Measurements from ENCODE around the gene ASTN2.

Gene ASTN2

GRCh38 chr9:116549061-116549664 lies 865.7 kb downstream of the ASTN2 start:
- no peaks in the 10 kb centered on the region for H3K36me3 ChIP-seq (ENCODE audit: control insufficient read depth, low read length)
- H3F3A ChIP-seq (ENCODE audit: control insufficient read depth, insufficient read depth): no peaks in the 10 kb centered on the region
- H3K4me1 ChIP-seq (ENCODE audit: control insufficient read depth, low read length): no peaks in the 10 kb centered on the region
- H3K27ac ChIP-seq (ENCODE audit: low read depth, low read length): no peak overlapping the region
- no peaks in the 10 kb centered on the region for H4K20me1 ChIP-seq (ENCODE audit: control insufficient read depth, insufficient read depth, low read depth, low read length)
- TF ChIP-seq, protein P1, sequence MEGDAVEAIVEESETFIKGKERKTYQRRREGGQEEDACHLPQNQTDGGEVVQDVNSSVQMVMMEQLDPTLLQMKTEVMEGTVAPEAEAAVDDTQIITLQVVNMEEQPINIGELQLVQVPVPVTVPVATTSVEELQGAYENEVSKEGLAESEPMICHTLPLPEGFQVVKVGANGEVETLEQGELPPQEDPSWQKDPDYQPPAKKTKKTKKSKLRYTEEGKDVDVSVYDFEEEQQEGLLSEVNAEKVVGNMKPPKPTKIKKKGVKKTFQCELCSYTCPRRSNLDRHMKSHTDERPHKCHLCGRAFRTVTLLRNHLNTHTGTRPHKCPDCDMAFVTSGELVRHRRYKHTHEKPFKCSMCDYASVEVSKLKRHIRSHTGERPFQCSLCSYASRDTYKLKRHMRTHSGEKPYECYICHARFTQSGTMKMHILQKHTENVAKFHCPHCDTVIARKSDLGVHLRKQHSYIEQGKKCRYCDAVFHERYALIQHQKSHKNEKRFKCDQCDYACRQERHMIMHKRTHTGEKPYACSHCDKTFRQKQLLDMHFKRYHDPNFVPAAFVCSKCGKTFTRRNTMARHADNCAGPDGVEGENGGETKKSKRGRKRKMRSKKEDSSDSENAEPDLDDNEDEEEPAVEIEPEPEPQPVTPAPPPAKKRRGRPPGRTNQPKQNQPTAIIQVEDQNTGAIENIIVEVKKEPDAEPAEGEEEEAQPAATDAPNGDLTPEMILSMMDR (IDR thresholded peaks at IDR 0.05; ENCODE audit: low read depth, low read length, poor library complexity, severe bottlenecking): no peak
- TF ChIP-seq EZH2phosphoT487 (IDR thresholded peaks at IDR 0.05; ENCODE audit: borderline replicate concordance, low read length): no peak
- no peaks in the 10 kb centered on the region for H3K27me3 ChIP-seq (ENCODE audit: control insufficient read depth, low read length)
- H3K9me2 ChIP-seq (replicated peaks; ENCODE audit: control insufficient read depth, low read length): no peaks in the 10 kb centered on the region
- no peak overlapping the region for H3K4me3 ChIP-seq (ENCODE audit: low read length)
- H3K9me3 ChIP-seq (ENCODE audit: control insufficient read depth, insufficient read depth, low read length): no peaks in the 10 kb centered on the region
- H3K4me2 ChIP-seq (ENCODE audit: low read length): no peak overlapping the region
- no peaks in the 10 kb centered on the region for H3K79me2 ChIP-seq (ENCODE audit: control insufficient read depth, low read length)

DNA sequence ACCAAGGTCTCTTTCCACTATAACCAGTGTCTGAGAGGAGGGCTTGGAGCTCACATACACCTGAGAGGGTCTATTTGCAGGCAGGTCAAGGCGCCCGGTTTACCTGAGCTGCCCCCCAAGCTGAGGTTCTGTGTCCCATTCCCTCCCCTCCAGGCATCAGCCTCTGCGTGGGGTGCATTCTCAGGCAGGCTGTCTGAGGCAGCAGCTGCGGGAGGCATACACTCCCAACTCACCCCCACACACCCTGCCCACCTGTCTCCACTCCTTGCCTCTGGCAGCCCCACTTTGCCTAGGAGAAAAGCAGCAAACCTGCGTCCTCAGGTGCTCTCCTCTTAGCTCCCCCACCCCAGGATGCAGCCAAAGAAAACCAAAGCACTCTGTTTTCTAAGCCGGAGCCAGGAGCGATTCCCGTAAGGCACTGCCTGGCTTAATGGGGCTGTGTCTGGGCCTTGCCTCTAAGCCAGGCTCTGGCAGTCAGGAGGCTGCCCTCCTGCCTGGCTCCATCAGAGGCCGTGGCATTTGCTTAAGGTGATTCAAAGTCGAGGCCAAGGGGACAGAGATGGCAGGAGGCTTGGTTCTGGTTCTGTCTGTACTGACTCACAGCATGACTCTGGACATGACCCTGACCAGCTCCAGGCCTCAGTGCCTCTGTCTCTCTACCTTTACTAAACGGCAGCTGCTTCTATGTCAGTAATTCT lies 867.0 kb downstream of the ASTN2 start:
- TF ChIP-seq, protein P1 (IDR thresholded peaks at IDR 0.05; ENCODE audit: low read depth, low read length, poor library complexity, severe bottlenecking): no peak
- Histone ChIP-seq H3K9me2 (replicated peaks; ENCODE audit: control insufficient read depth, low read length) (no peaks in the 10 kb centered on the region), H3K9me3 (ENCODE audit: control insufficient read depth, insufficient read depth, low read length) (no peaks in the 10 kb centered on the region), H3K27ac (ENCODE audit: low read depth, low read length) (no peak overlapping the region), H3K79me2 (ENCODE audit: control insufficient read depth, low read length) (no peaks in the 10 kb centered on the region), H3K27me3 (ENCODE audit: control insufficient read depth, low read length) (no peaks in the 10 kb centered on the region), H3K4me2 (ENCODE audit: low read length) (no peak overlapping the region), H3F3A (ENCODE audit: control insufficient read depth, insufficient read depth) (no peaks in the 10 kb centered on the region), H3K4me3 (ENCODE audit: low read length) (no peak overlapping the region), H4K20me1 (ENCODE audit: control insufficient read depth, insufficient read depth, low read depth, low read length) (no peaks in the 10 kb centered on the region), H3K4me1 (ENCODE audit: control insufficient read depth, low read length) (no peaks in the 10 kb centered on the region), H3K36me3 (ENCODE audit: control insufficient read depth, low read length) (no peaks in the 10 kb centered on the region)

- Histone ChIP-seq H3K36me3 (ENCODE audit: control insufficient read depth, low read length) (no peaks in the 10 kb centered on the region), H3K79me2 (ENCODE audit: control insufficient read depth, low read length) (no peaks in the 10 kb centered on the region), H3F3A (ENCODE audit: control insufficient read depth, insufficient read depth) (no peaks in the 10 kb centered on the region), H3K27ac (ENCODE audit: low read depth, low read length) (no peak overlapping the region), H3K9me2 (replicated peaks; ENCODE audit: control insufficient read depth, low read length) (no peaks in the 10 kb centered on the region), H3K4me2 (ENCODE audit: low read length) (no peak overlapping the region), H3K4me1 (ENCODE audit: control insufficient read depth, low read length) (no peaks in the 10 kb centered on the region), H4K20me1 (ENCODE audit: control insufficient read depth, insufficient read depth, low read depth, low read length) (no peaks in the 10 kb centered on the region), H3K27me3 (ENCODE audit: control insufficient read depth, low read length) (no peaks in the 10 kb centered on the region), H3K4me3 (ENCODE audit: low read length) (no peak overlapping the region), H3K9me3 (ENCODE audit: control insufficient read depth, insufficient read depth, low read length) (no peaks in the 10 kb centered on the region)
- TF ChIP-seq EZH2phosphoT487 (IDR thresholded peaks at IDR 0.05; ENCODE audit: borderline replicate concordance, low read length): no peak
- TF ChIP-seq, protein P1 (IDR thresholded peaks at IDR 0.05; ENCODE audit: low read depth, low read length, poor library complexity, severe bottlenecking): no peak
Measured at GRCh38 chr9:116546711-116547581, 867.9 kb downstream of the ASTN2 start.

All from DOHH2 (cell line).